Stimulated activated CD4-positive, alpha-beta T cell treated with anti-CD3 and anti-CD28 coated beads, Interleukin-2, amount 100 ng/mL, for 4 hours (primary cell): ENCODE measurements around the gene UBL5.
A peak's percentile ranks its signal among the peaks of the same experiment; 100 is the strongest.

Source experiments
- DNase-seq: peaks from one replicate; pipeline ENCODE4 v3.0.0-alpha.2; 2020; ENCODE audit warnings: low read depth

Gene UBL5

GRCh38 chr19:9856609-9857008 is 28.9 kb downstream of the UBL5 start:
- DNase-seq: no peak

- DNase-seq: no peak
Observed at GRCh38 chr19:9857076-9857721, 29.5 kb downstream of the UBL5 start.

- DNase-seq: no peak
Observed at GRCh38 chr19:9857920-9858746, 30.4 kb downstream of the UBL5 start.

- DNase-seq: no peak
Observed at GRCh38 chr19:9858766-9859165, 31.0 kb downstream of the UBL5 start.

- no peak for DNase-seq
Observed at GRCh38 chr19:9860407-9860806, 32.7 kb downstream of the UBL5 start.

- DNase-seq: no peak
Observed at GRCh38 chr19:9861503-9861902, 33.8 kb downstream of the UBL5 start.

GRCh38 chr19:9862938-9863337 is 35.2 kb downstream of the UBL5 start:
- DNase-seq: no peak

- DNase-seq: peak; percentile 13
Observed at GRCh38 chr19:9863759-9864158, 36.0 kb downstream of the UBL5 start.

- no peak for DNase-seq
Observed at GRCh38 chr19:9865732-9866501, 38.2 kb downstream of the UBL5 start.

- no peak for DNase-seq
Observed at GRCh38 chr19:9868983-9869617, 41.4 kb downstream of the UBL5 start.

GRCh38 chr19:9871626-9872338 is 44.1 kb downstream of the UBL5 start:
- no peak for DNase-seq

- no peak for DNase-seq
Observed at GRCh38 chr19:9872618-9873242, 45.0 kb downstream of the UBL5 start.

- DNase-seq: no peak
Observed at GRCh38 chr19:9875031-9875627, 47.4 kb downstream of the UBL5 start.

- DNase-seq: no peak
Observed at GRCh38 chr19:9875796-9876195, 48.1 kb downstream of the UBL5 start.

- DNase-seq: no peak
Observed at GRCh38 chr19:9877780-9878510, 50.2 kb downstream of the UBL5 start.

GRCh38 chr19:9878511-9879196 is 50.9 kb downstream of the UBL5 start:
- DNase-seq: no peak
